ENCODE results near the gene DOCK4.

DOCK4 gene

DNA sequence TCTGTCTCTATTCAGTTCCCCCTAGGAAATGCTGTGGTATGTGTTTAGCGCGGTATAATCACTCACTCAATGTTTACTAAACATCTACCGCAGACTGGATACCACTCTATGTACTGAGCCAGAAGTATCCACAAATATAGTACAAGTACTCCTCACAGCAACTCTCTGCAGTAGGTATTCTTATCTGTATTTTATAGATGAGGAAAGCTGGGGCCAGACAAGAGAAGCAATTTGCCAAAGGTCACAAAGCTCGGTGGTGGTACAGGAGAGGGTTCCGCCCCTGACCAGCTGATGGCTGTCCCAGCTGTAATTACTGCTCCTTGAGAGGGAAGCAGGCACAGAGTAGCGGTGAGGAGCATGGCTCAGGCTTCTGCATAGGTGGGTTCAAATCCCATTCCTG, 184.1 kb downstream of the DOCK4 start:
- no peak for DNase-seq (ENCODE audit: low read depth)
- TF ChIP-seq, protein P1, sequence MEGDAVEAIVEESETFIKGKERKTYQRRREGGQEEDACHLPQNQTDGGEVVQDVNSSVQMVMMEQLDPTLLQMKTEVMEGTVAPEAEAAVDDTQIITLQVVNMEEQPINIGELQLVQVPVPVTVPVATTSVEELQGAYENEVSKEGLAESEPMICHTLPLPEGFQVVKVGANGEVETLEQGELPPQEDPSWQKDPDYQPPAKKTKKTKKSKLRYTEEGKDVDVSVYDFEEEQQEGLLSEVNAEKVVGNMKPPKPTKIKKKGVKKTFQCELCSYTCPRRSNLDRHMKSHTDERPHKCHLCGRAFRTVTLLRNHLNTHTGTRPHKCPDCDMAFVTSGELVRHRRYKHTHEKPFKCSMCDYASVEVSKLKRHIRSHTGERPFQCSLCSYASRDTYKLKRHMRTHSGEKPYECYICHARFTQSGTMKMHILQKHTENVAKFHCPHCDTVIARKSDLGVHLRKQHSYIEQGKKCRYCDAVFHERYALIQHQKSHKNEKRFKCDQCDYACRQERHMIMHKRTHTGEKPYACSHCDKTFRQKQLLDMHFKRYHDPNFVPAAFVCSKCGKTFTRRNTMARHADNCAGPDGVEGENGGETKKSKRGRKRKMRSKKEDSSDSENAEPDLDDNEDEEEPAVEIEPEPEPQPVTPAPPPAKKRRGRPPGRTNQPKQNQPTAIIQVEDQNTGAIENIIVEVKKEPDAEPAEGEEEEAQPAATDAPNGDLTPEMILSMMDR (IDR thresholded peaks at IDR 0.05; ENCODE audit: insufficient read depth, low read depth, low read length, missing control alignments) = no peak

DNA sequence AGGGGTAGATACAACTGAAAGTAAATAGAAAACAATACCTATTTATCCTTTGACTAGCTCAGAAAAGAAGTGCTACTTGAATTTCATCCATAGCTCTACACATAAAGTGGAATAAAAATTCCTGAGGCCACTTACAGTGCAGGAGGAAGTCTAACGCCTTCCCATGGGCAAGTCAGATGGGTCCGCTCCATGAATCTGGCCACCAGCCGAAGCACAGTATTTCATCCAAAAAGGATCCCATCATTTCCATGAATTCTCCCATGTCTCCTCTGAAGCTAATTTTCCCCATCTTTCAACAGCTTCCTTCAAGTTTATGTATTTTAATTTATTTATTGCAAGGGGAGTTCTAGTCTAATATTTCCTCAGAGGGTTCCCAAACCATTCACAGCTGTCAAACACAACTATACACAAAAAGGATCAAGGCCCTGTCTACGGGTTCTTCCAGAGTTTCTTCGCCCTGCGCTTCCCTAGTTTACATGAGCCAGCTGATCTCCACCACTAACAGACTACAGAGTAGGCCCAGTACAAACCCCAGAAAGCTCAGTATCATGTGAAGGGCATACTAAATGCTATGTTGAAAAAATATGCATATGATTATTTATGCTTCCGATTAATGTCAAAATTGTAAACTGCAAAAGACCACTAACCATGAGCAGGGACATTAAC, 184.7 kb downstream of the DOCK4 start:
- DNase-seq (ENCODE audit: low read depth) = no peak
- TF ChIP-seq, protein P1 (IDR thresholded peaks at IDR 0.05; ENCODE audit: insufficient read depth, low read depth, low read length, missing control alignments) = no peak
- H3K4me3 ChIP-seq (ENCODE audit: low read depth, low read length) = no peak overlapping the region

More for the DNA sequence above, 184.1 kb downstream of the DOCK4 start:
- no peak overlapping the region for H3K4me3 ChIP-seq (ENCODE audit: low read depth, low read length)

DNA sequence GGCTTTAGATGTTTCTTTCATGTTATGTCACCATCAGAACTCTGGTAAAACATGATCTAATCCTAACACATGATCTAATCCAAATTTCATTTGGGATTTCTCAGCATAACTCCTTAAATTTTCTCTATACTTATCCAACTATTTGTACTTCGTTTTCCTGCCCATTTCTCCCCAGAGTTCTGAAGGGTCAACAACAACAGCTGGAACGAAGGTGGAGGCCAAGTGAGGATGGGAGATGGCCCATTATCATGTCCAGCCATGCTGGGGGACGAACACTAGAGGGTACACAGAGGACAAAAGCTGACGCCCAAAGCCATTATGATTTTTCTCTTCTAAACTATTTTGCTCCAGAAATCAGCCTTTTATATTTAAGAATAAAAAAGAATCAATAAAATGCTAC, 185.4 kb downstream of the DOCK4 start:
- TF ChIP-seq, protein P1 (IDR thresholded peaks at IDR 0.05; ENCODE audit: insufficient read depth, low read depth, low read length, missing control alignments) = no peak
- DNase-seq (ENCODE audit: low read depth) = no peak
- H3K4me3 ChIP-seq (ENCODE audit: low read depth, low read length) = no peak overlapping the region

- TF ChIP-seq, protein P1 (IDR thresholded peaks at IDR 0.05; ENCODE audit: insufficient read depth, low read depth, low read length, missing control alignments) = no peak
- no peak for DNase-seq (ENCODE audit: low read depth)
- no peak overlapping the region for H3K4me3 ChIP-seq (ENCODE audit: low read depth, low read length)
These were observed 186.3 kb downstream of the DOCK4 start for GRCh38 chr7:112019932-112020331.

DNA sequence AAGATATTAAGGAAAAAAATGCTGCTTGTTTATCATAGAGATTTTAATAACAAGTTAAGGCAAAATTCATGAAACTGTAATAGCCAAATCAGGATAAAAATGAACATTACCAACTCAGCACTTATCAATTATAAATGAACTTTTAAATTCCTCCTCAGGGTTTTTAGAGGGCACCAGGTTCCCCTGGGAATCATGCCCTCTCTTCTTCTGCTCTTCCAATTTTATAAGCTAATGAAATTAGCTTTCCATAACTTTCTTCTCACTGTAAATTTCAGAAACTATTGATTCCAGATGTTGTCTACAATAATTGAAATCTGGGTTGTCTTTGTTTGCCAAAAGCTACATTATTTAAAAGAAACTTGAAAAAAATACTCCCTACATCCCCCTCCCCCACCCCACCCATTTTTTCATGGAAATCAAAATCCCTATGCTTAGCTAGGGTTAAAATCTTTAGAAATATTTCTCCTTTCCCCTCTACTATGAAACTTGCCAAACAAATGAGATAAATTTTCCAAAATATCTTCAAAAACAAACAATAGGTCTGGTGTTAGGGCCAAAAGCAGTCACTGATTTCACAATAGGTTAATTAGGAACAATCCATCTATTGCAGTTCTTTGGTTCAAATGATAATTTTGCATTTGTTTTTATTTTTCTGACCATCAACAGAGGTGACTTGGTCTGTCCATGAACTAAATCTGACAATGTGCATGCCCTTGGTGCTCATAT, 187.7 kb downstream of the DOCK4 start:
- TF ChIP-seq, protein P1 (IDR thresholded peaks at IDR 0.05; ENCODE audit: insufficient read depth, low read depth, low read length, missing control alignments) = no peak
- no peak overlapping the region for H3K4me3 ChIP-seq (ENCODE audit: low read depth, low read length)
- DNase-seq (ENCODE audit: low read depth) = no peak

GRCh38 chr7:112015146-112015545, 191.1 kb downstream of the DOCK4 start:
- DNase-seq (ENCODE audit: low read depth) = no peak
- no peak overlapping the region for H3K4me3 ChIP-seq (ENCODE audit: low read depth, low read length)
- TF ChIP-seq, protein P1 (IDR thresholded peaks at IDR 0.05; ENCODE audit: insufficient read depth, low read depth, low read length, missing control alignments) = no peak
